ENCODE results near the gene RXRA.

The RXRA gene

DNA sequence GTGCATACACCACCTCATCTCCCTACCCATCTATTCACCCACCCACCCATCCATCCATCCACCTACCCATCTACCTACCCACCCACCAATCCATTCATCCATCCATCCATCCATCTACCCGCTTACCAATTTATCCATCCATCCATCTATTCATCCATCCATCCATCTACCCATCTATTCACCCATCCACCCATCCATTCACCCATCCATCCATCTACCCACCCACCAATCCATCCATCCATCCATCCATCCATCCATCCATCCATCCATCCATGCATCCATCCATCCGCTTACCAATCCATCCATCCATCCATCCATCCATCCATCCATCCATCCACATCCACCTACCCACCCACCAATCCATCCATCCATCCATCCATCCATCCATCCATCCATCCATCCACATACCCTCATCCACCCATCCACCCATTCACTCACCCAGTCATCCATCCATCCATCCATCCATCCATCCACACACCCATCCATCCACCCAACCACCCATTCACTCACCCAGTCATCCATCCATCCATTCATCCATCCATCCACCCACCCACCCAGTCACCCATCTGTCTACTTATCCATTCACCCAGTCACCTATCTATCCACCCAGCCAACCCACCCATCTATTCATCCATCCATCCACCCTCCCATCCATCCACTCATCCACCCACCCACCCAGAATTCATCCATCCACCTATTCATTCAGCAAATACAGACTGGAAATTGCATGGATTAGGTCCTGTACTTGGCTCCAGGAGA, 125.6 kb downstream of the RXRA start:
- Histone ChIP-seq H2BK5ac (ENCODE audit: low read depth, low read length, poor library complexity) (no peak overlapping the region), H3K4me3 (ENCODE audit: low read depth, low read length) (no peak overlapping the region), H3K36me3 (ENCODE audit: control insufficient read depth in 1 of 2, insufficient read depth in 2 of 2, low read length in 2 of 2) (no peaks in the 10 kb centered on the region), H2AK5ac (ENCODE audit: low read length) (no peak overlapping the region), H3K4me1 (ENCODE audit: control insufficient read depth in 1 of 2, insufficient read depth in 2 of 2, low read length in 2 of 2) (peaks cover 34 to 36% of the 10 kb centered on the region in 2 experiments), H4K12ac (ENCODE audit: low read depth, low read length) (no peak overlapping the region), H3K18ac (ENCODE audit: low read length) (no peak overlapping the region), H2BK120ac (ENCODE audit: insufficient read depth, low read length, poor library complexity) (no peak overlapping the region), H2BK12ac (ENCODE audit: low read length) (no peak overlapping the region), H3K79me1 (ENCODE audit: low read length) (peaks cover 41% of the 10 kb centered on the region), H3K9me3 (ENCODE audit: insufficient read depth, low read depth, low read length) (peaks cover 8% of the 10 kb centered on the region), H4K91ac (ENCODE audit: low read depth, low read length) (no peak overlapping the region), H3K27me3 (ENCODE audit: insufficient read depth, low read length) (no peaks in the 10 kb centered on the region), H2AFZ (ENCODE audit: insufficient read depth, low read length, poor library complexity) (no peak overlapping the region), H3K23ac (ENCODE audit: low read length) (no peak overlapping the region), H3K9ac (ENCODE audit: low read length) (no peak overlapping the region), H3K4ac (ENCODE audit: low read depth, low read length) (no peak overlapping the region), H3K79me2 (ENCODE audit: control insufficient read depth, insufficient read depth, low read length, poor library complexity) (peaks cover 15% of the 10 kb centered on the region), H4K8ac (ENCODE audit: low read depth, low read length) (no peak overlapping the region), H3K14ac (ENCODE audit: low read length) (no peak overlapping the region), H3K4me2 (ENCODE audit: low read length) (no peak overlapping the region), H3K27ac (ENCODE audit: low read depth, low read length) (no peak overlapping the region)
- 100% methylated on average over 1 of the region's 2 CpGs for WGBS (ENCODE audit: extremely low coverage, insufficient coverage, insufficient read length)
- DNase-seq, result no peak

DNA sequence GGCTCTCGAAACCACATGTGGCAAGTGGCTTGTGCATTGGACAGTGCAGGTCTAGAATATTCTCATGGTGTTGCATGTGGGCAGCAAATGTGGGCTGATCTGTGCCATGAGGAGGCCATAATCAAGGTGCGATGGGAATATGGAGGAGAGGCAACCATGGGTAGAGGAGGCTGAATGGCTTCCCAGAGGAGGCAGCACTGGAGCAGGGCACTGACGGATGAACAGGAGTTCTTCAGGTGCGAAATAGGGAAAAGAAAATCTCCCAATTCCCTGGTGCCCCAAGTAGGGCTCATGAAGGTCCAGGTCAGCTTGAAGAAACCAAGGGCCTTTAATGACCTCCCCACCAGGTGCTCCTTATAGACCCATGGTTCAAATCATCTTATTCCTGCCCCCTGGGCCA, 126.5 kb downstream of the RXRA start:
- Histone ChIP-seq H2AK5ac (ENCODE audit: low read length) (peak overlapping the region; percentile 19), H3K18ac (ENCODE audit: low read length) (no peak overlapping the region), H3K4me1 (ENCODE audit: control insufficient read depth in 1 of 2, insufficient read depth in 2 of 2, low read length in 2 of 2) (peaks cover 42 to 45% of the 10 kb centered on the region in 2 experiments), H3K9ac (ENCODE audit: low read length) (peak overlapping the region; percentile 10), H2BK12ac (ENCODE audit: low read length) (peak overlapping the region; percentile 97), H3K9me3 (ENCODE audit: insufficient read depth, low read depth, low read length) (peaks cover 8% of the 10 kb centered on the region), H3K14ac (ENCODE audit: low read length) (no peak overlapping the region), H3K27me3 (ENCODE audit: insufficient read depth, low read length) (no peaks in the 10 kb centered on the region), H2AFZ (ENCODE audit: insufficient read depth, low read length, poor library complexity) (no peak overlapping the region), H3K79me2 (ENCODE audit: control insufficient read depth, insufficient read depth, low read length, poor library complexity) (peaks cover 15% of the 10 kb centered on the region), H4K8ac (ENCODE audit: low read depth, low read length) (no peak overlapping the region), H3K27ac (ENCODE audit: low read depth, low read length) (no peak overlapping the region), H2BK5ac (ENCODE audit: low read depth, low read length, poor library complexity) (no peak overlapping the region), H4K91ac (ENCODE audit: low read depth, low read length) (peak overlapping the region; percentile 99), H3K36me3 (ENCODE audit: control insufficient read depth in 1 of 2, insufficient read depth in 2 of 2, low read length in 2 of 2) (no peaks in the 10 kb centered on the region), H2BK120ac (ENCODE audit: insufficient read depth, low read length, poor library complexity) (no peak overlapping the region), H3K4ac (ENCODE audit: low read depth, low read length) (no peak overlapping the region), H3K4me2 (ENCODE audit: low read length) (no peak overlapping the region), H3K79me1 (ENCODE audit: low read length) (peaks cover 49% of the 10 kb centered on the region), H4K12ac (ENCODE audit: low read depth, low read length) (no peak overlapping the region), H3K23ac (ENCODE audit: low read length) (no peak overlapping the region), H3K4me3 (ENCODE audit: low read depth, low read length) (no peak overlapping the region)
- WGBS (ENCODE audit: extremely low coverage, insufficient coverage, insufficient read length), result no CpG with 5 or more reads among the region's 4 CpGs
- no peak for DNase-seq

DNA sequence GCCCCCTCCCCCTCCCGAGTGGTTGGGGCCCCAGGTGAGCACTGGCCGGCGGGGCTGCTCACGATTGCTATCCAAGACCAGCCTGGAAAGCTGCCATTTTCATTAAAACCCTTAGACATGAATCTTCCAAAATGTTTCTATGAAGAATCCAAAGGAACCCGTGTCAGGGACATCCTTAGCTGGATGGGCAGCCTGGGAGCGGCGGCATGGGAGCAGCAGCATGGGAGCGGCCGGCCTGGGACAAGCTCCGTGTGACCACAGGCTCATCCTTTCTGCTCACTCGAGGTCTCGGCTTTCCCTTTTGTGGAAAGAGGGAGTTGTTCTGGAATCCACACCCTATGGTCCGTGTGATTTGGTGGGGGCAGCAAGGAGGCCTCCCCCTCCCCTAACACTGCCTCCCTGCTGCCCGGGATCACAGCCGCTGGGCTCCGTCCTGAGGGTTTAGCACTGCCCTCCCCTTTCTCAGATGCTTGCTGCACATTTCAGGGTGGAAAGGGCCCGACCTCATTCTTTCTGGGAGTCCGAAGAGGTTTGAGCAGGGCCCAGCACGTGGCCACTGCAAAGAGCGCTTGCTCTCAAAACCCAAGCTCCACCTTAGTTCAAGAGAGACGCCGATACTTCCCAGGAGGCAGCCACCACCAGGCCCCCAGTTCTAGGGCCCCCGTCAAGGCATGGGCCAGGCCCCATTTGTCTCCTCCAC, 127.7 kb downstream of the RXRA start:
- H2AK5ac ChIP-seq (ENCODE audit: low read length), result peak overlapping the region; percentile 96
- H2BK120ac ChIP-seq (ENCODE audit: insufficient read depth, low read length, poor library complexity), result peak overlapping the region; percentile 99
- H3K18ac ChIP-seq (ENCODE audit: low read length), result peak overlapping the region; percentile 91
- H3K27me3 ChIP-seq (ENCODE audit: insufficient read depth, low read length), result no peaks in the 10 kb centered on the region
- H3K4me1 ChIP-seq (ENCODE audit: control insufficient read depth in 1 of 2, insufficient read depth in 2 of 2, low read length in 2 of 2), result peaks cover 54 to 55% of the 10 kb centered on the region in 2 experiments
- peaks cover 2% of the 10 kb centered on the region for H3K9me3 ChIP-seq (ENCODE audit: insufficient read depth, low read depth, low read length)
- no peaks in the 10 kb centered on the region for H3K36me3 ChIP-seq (ENCODE audit: control insufficient read depth in 1 of 2, insufficient read depth in 2 of 2, low read length in 2 of 2)
- peak overlapping the region; percentile 97 for H2BK12ac ChIP-seq (ENCODE audit: low read length)
- H3K4me3 ChIP-seq (ENCODE audit: low read depth, low read length), result no peak overlapping the region
- no peak overlapping the region for H3K23ac ChIP-seq (ENCODE audit: low read length)
- peak overlapping the region; percentile 90 for H3K4ac ChIP-seq (ENCODE audit: low read depth, low read length)
- DNase-seq, result no peak
- H3K27ac ChIP-seq (ENCODE audit: low read depth, low read length), result peak overlapping the region; percentile 45
- no peak overlapping the region for H3K4me2 ChIP-seq (ENCODE audit: low read length)
- H3K9ac ChIP-seq (ENCODE audit: low read length), result no peak overlapping the region
- peak overlapping the region; percentile 90 for H2BK5ac ChIP-seq (ENCODE audit: low read depth, low read length, poor library complexity)
- WGBS (ENCODE audit: extremely low coverage, insufficient coverage, insufficient read length), result no CpG with 5 or more reads among the region's 23 CpGs
- peaks cover 61% of the 10 kb centered on the region for H3K79me1 ChIP-seq (ENCODE audit: low read length)
- H4K91ac ChIP-seq (ENCODE audit: low read depth, low read length), result peak overlapping the region; percentile 99
- peaks cover 20% of the 10 kb centered on the region for H3K79me2 ChIP-seq (ENCODE audit: control insufficient read depth, insufficient read depth, low read length, poor library complexity)
- peak overlapping the region; percentile 85 for H4K8ac ChIP-seq (ENCODE audit: low read depth, low read length)
- peak overlapping the region; percentile 91 for H3K14ac ChIP-seq (ENCODE audit: low read length)
- H2AFZ ChIP-seq (ENCODE audit: insufficient read depth, low read length, poor library complexity), result peak overlapping the region; percentile 61
- H4K12ac ChIP-seq (ENCODE audit: low read depth, low read length), result peak overlapping the region; percentile 17

DNA sequence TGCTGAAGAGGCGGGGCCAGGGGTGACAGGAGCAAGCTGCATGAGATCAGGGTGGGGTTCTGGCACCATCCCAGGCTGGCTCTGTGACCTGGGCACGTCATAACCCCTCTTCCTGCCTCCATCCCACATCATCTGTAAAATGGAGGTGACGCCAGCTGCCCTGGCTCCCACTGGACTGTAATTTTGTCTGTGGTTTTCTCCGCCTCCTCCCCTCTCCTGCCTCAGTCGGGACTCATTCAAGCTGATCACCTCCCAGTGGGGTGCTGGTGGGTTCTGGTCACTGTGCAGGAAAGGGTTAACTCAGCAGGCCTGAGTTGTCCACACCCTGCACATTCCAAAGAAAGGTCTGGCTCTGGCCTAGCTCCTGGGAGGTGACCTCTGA, 128.2 kb downstream of the RXRA start:
- Histone ChIP-seq H2BK12ac (ENCODE audit: low read length) (peak overlapping the region; percentile 97), H4K8ac (ENCODE audit: low read depth, low read length) (peak overlapping the region; percentile 85), H2BK120ac (ENCODE audit: insufficient read depth, low read length, poor library complexity) (peak overlapping the region; percentile 99), H3K27me3 (ENCODE audit: insufficient read depth, low read length) (no peaks in the 10 kb centered on the region), H2AFZ (ENCODE audit: insufficient read depth, low read length, poor library complexity) (peak overlapping the region; percentile 61), H3K4ac (ENCODE audit: low read depth, low read length) (peak overlapping the region; percentile 90), H3K36me3 (ENCODE audit: control insufficient read depth in 1 of 2, insufficient read depth in 2 of 2, low read length in 2 of 2) (no peaks in the 10 kb centered on the region), H3K4me3 (ENCODE audit: low read depth, low read length) (no peak overlapping the region), H3K14ac (ENCODE audit: low read length) (peak overlapping the region; percentile 91), H3K23ac (ENCODE audit: low read length) (no peak overlapping the region), H2BK5ac (ENCODE audit: low read depth, low read length, poor library complexity) (peak overlapping the region; percentile 90), H3K4me2 (ENCODE audit: low read length) (no peak overlapping the region), H3K9me3 (ENCODE audit: insufficient read depth, low read depth, low read length) (peaks cover 2% of the 10 kb centered on the region), H3K4me1 (ENCODE audit: control insufficient read depth in 1 of 2, insufficient read depth in 2 of 2, low read length in 2 of 2) (peaks cover 55 to 58% of the 10 kb centered on the region in 2 experiments), H2AK5ac (ENCODE audit: low read length) (peak overlapping the region; percentile 96), H4K91ac (ENCODE audit: low read depth, low read length) (peak overlapping the region; percentile 99), H3K9ac (ENCODE audit: low read length) (no peak overlapping the region), H3K18ac (ENCODE audit: low read length) (peak overlapping the region; percentile 91), H3K27ac (ENCODE audit: low read depth, low read length) (peak overlapping the region; percentile 45), H3K79me2 (ENCODE audit: control insufficient read depth, insufficient read depth, low read length, poor library complexity) (peaks cover 20% of the 10 kb centered on the region), H3K79me1 (ENCODE audit: low read length) (peaks cover 64% of the 10 kb centered on the region), H4K12ac (ENCODE audit: low read depth, low read length) (no peak overlapping the region)
- DNase-seq, result no peak
- WGBS (ENCODE audit: extremely low coverage, insufficient coverage, insufficient read length), result no CpG with 5 or more reads among the region's 5 CpGs

Data from trophoblast cell (in vitro differentiated cells and primary cell).